SK-N-DZ (cell line): ENCODE measurements around the gene FBXO30.
A peak's percentile ranks its signal among the peaks of the same experiment; 100 is the strongest.

Experiments
- DNase-seq: peaks from one replicate; pipeline ENCODE4 v3.0.0-alpha.2; 2015; ENCODE audit warnings: low spot score

The FBXO30 gene

GRCh38 chr6:145818796-145819195 lies 4.2 kb upstream of the FBXO30 start:
- no peak for DNase-seq

GRCh38 chr6:145816392-145816791 lies 1.8 kb upstream of the FBXO30 start:
- DNase-seq = peak; percentile 76

- DNase-seq = peak; percentile 17
These were observed 997 bp upstream of the FBXO30 start for GRCh38 chr6:145815309-145816274.

GRCh38 chr6:145814035-145814500 lies 527 bp downstream of the FBXO30 start:
- DNase-seq = peak; percentile 68

GRCh38 chr6:145813285-145814034 lies 1.1 kb downstream of the FBXO30 start:
- DNase-seq = no peak

GRCh38 chr6:145811741-145812140 lies 2.9 kb downstream of the FBXO30 start:
- DNase-seq = no peak

GRCh38 chr6:145809785-145810184 lies 4.8 kb downstream of the FBXO30 start:
- no peak for DNase-seq

- no peak for DNase-seq
These were observed 5.4 kb downstream of the FBXO30 start for GRCh38 chr6:145809211-145809610.

- no peak for DNase-seq
These were observed 6.4 kb downstream of the FBXO30 start for GRCh38 chr6:145808239-145808638.

GRCh38 chr6:145802141-145802540 lies 12.5 kb downstream of the FBXO30 start:
- DNase-seq = no peak

- DNase-seq = no peak
These were observed 13.6 kb downstream of the FBXO30 start for GRCh38 chr6:145801021-145801420.

- no peak for DNase-seq
These were observed 16.1 kb downstream of the FBXO30 start for GRCh38 chr6:145798530-145798929.

GRCh38 chr6:145789443-145789842 lies 25.2 kb downstream of the FBXO30 start:
- DNase-seq = no peak

- DNase-seq = no peak
These were observed 26.9 kb downstream of the FBXO30 start for GRCh38 chr6:145787688-145788087.

- no peak for DNase-seq
These were observed 29.9 kb downstream of the FBXO30 start for GRCh38 chr6:145784683-145785082.

- DNase-seq = no peak
These were observed 30.8 kb downstream of the FBXO30 start for GRCh38 chr6:145783796-145784195.

GRCh38 chr6:145772846-145773245 lies 41.7 kb downstream of the FBXO30 start:
- DNase-seq = no peak

GRCh38 chr6:145765449-145765848 lies 49.1 kb downstream of the FBXO30 start:
- no peak for DNase-seq

- no peak for DNase-seq
These were observed 50.9 kb downstream of the FBXO30 start for GRCh38 chr6:145763742-145764141.

GRCh38 chr6:145761584-145761983 lies 53.0 kb downstream of the FBXO30 start:
- DNase-seq = no peak

GRCh38 chr6:145758113-145758512 lies 56.5 kb downstream of the FBXO30 start:
- no peak for DNase-seq

GRCh38 chr6:145756170-145756662 lies 58.4 kb downstream of the FBXO30 start:
- peak; percentile 42 for DNase-seq
